Daoy (cell line): ENCODE data around the gene CXCL13. TPM values are rescaled to one million over a fixed set of nuclear protein-coding genes. Genes with fewer than 3 reads are reported as not detected.
"Not testable (repeated sequence)": the region's sequence is repeated elsewhere in the genome, so short reads cannot be mapped to it uniquely, and the experiment has no call there.

Experiments
- DNase-seq: peaks from one replicate; pipeline ENCODE4 v3.0.0-alpha.2; 2015; ENCODE audit warnings: low read depth
- total RNA-seq: library from RNA; depleted of rRNA; stranded (reverse); fragments of >200 nt; shearing (Covaris generic); gene quantifications from 2 replicates; pipeline ENCODE4 v1.2.3, GENCODE V29; 2014; rRNA removed

Gene CXCL13
- not detected in 2 replicates for total RNA-seq

- DNase-seq = no peak
Observed at GRCh38 chr4:77605210-77605902, at the start of gene CXCL13. TSS of gene CXCL13 (plus strand) at chr4:77605820. CDS start at chr4:77605866, 46 bp downstream.

GRCh38 chr4:77560170-77560569 is 45.5 kb upstream of the CXCL13 start:
- DNase-seq = no peak

GRCh38 chr4:77561720-77562119 is 43.9 kb upstream of the CXCL13 start:
- not testable (repeated sequence) for DNase-seq

GRCh38 chr4:77564231-77564630 is 41.4 kb upstream of the CXCL13 start:
- DNase-seq = no peak

- DNase-seq = no peak
Observed at GRCh38 chr4:77566148-77566547, 39.5 kb upstream of the CXCL13 start.

GRCh38 chr4:77567549-77567948 is 38.1 kb upstream of the CXCL13 start:
- DNase-seq = no peak

- not testable (repeated sequence) for DNase-seq
Observed at GRCh38 chr4:77570508-77571214, 35.0 kb upstream of the CXCL13 start.

GRCh38 chr4:77576351-77576750 is 29.3 kb upstream of the CXCL13 start:
- no peak for DNase-seq

- DNase-seq = no peak
Observed at GRCh38 chr4:77578145-77578544, 27.5 kb upstream of the CXCL13 start.

- peak; percentile 46 for DNase-seq
Observed at GRCh38 chr4:77579406-77580076, 26.1 kb upstream of the CXCL13 start.

GRCh38 chr4:77581724-77582123 is 23.9 kb upstream of the CXCL13 start:
- DNase-seq = no peak

- no peak for DNase-seq
Observed at GRCh38 chr4:77582156-77582555, 23.5 kb upstream of the CXCL13 start.

- DNase-seq = no peak
Observed at GRCh38 chr4:77582711-77583110, 22.9 kb upstream of the CXCL13 start.

- DNase-seq = peak; percentile 57
Observed at GRCh38 chr4:77586951-77587383, 18.7 kb upstream of the CXCL13 start.

- no peak for DNase-seq
Observed at GRCh38 chr4:77590482-77590881, 15.1 kb upstream of the CXCL13 start.

GRCh38 chr4:77591532-77591931 is 14.1 kb upstream of the CXCL13 start:
- DNase-seq = no peak

- no peak for DNase-seq
Observed at GRCh38 chr4:77593101-77593500, 12.5 kb upstream of the CXCL13 start.

GRCh38 chr4:77593993-77594392 is 11.6 kb upstream of the CXCL13 start:
- DNase-seq = no peak

- no peak for DNase-seq
Observed at GRCh38 chr4:77595364-77595973, 10.2 kb upstream of the CXCL13 start.

- peak; percentile 12 for DNase-seq
Observed at GRCh38 chr4:77599378-77599777, 6.2 kb upstream of the CXCL13 start.

- DNase-seq = no peak
Observed at GRCh38 chr4:77600521-77601451, 4.8 kb upstream of the CXCL13 start.
